ENCODE data around the gene CDH3.

The CDH3 gene

GRCh38 chr16:68644715-68645493, at the start of gene CDH3:
TSS of gene CDH3 (plus strand) at chr16:68645310. CDS start at chr16:68645380, 70 bp downstream.
- DNase-seq, result no peak

DNA sequence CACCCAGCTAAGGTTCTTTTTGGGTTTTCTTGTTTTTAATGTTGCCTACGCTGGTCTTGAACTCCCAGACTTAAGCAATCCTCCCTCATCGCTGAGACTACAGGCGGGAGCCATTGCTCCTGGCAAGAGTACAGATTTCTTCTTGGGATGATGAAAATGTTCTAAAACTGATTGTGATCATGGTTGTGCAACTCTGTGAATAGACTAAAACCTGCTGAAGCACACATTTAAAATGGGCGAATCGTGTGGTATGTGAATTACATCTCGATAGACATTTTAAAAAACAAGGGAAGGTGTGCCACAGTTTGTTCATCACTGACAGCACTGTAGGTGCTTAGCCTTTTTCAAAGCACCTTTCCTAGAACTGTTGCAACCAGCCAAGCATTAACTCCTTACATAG, 48.8 kb upstream of the CDH3 start:
- no peak for DNase-seq

DNA sequence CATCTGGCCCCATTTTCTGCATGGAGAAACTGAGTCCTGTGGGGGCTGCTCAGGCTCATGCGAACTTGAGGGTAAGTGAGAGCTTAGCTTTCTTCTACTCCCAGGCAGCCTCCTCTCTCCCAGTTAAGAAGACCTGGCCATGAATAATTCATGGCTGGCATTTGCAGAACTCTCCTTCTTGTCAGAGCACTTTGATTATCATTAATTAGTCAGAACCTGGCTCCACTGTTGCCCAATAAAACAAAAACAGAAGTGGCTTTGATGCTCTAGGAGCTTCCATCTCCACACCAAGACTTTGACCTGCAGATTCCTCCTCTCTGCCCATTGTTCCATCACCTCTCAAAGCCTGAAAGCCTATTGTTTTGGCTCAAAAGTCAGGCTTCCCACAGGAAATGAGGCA, 45.5 kb upstream of the CDH3 start:
- no peak for DNase-seq

GRCh38 chr16:68605746-68606145, 39.4 kb upstream of the CDH3 start:
- no peak for DNase-seq

- no peak for DNase-seq
Observed at GRCh38 chr16:68607443-68607842, 37.7 kb upstream of the CDH3 start.

GRCh38 chr16:68608330-68608729, 36.8 kb upstream of the CDH3 start:
- no peak for DNase-seq

GRCh38 chr16:68612996-68613395, 32.1 kb upstream of the CDH3 start:
- no peak for DNase-seq

GRCh38 chr16:68617734-68618133, 27.4 kb upstream of the CDH3 start:
- DNase-seq, result no peak

DNA sequence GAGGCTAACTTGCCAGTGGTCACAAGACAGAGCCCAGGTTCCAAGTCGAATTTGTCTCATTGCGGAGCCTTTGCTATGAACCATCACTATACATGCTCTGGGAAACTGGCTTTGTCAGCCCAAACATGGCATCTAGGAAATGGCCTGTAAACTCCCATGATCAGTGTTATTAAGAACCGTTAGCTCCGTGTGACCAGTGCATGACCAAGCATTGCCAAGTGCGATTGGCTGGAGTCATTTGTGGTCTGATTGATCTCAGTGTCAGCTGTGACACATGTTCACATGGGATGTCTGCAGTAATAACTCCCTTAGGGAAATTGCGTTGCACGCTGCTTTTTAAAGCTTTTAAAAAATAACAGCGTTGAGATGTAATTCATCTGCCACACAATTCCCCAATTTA, 18.6 kb upstream of the CDH3 start:
- no peak for DNase-seq

- DNase-seq, result no peak
Observed at GRCh38 chr16:68627951-68628425, 17.1 kb upstream of the CDH3 start.

DNA sequence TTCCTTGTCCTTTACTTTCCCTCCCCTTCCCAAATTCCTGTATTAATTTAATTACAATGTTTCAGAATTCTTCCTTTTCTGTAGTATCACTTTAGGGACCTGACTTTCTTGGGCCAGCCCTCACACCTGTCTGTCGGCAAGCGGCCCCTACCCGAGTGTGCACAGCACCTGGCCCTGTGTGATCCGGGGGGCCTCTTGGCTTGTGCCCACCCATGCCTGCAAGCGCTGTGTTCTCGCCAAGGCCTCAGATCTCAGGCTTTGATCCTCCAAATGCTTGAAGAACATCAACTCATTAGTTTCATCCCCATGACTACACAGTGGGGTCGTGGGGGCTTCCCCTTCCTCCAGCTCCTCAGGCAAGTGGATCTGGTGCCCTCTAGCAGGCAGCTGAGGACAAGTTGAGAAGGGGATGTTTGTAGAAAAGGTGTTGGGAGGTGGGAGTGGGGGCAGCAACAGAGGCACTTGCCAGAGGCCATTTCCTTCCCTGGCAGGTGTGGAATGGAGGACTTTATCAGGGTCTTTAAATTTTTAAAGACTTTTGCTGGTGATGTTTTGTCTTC, 15.7 kb upstream of the CDH3 start:
- no peak for DNase-seq

GRCh38 chr16:68636064-68636560, 9.0 kb upstream of the CDH3 start:
- DNase-seq, result no peak

DNA sequence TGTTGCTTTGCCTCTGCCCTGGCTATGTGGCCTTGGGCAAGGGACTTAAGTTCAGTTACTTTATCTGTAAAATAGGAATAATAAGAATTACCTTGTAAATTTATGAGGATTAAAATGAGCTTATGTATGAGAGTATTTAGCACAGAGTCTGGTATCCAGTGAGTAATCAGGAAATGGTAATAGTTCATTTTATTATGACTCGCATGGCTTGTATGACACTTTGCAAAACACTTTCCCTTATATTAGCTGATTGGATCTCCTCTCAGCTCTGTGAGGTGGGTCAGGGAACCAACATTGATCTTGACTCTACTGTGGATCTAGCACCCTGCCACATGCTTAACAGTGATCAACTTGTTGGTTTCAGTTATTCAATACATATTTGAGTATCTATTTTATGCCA, 8.3 kb upstream of the CDH3 start:
- no peak for DNase-seq

DNA sequence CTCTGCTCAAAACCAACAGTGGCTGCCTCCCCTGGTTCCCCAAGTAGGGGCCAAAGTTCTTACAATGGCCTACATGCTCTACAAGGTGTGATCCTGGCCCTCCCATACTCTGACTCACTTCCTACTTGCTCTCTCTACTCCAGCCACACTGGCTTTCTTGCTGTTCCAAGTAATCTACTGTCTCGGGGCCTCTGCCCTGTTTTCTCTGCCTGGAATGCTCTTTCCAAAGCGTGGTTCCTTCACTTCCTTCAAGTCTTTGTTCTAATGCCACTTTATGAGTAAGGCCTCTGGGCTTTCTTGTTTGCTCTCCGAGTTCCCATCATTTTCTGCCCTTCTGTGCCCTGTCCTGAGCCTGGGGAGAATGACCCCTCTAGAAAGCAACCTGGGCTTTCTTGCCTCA, 4.1 kb upstream of the CDH3 start:
- no peak for DNase-seq

DNA sequence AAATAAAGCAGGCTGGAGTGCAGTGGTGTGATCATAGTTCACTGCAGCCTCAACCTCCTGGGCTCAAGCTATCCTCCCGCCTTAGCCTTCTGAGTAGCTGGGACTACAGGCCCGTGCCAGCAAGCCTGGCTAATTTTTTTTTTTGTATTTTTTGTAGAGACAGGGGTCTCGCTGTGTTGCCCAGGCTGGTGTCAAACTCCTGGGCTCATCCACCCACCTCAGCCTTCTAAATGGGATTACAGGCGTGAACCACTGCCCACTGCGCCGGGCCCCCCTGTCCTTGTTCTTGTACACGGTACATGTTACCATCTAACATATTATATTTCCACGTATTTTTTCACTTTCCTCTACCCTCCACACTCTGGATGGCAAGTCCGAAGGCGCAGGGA, 3.1 kb upstream of the CDH3 start:
- DNase-seq, result no peak

GRCh38 chr16:68642436-68643101, 2.5 kb upstream of the CDH3 start:
- DNase-seq, result no peak

DNA sequence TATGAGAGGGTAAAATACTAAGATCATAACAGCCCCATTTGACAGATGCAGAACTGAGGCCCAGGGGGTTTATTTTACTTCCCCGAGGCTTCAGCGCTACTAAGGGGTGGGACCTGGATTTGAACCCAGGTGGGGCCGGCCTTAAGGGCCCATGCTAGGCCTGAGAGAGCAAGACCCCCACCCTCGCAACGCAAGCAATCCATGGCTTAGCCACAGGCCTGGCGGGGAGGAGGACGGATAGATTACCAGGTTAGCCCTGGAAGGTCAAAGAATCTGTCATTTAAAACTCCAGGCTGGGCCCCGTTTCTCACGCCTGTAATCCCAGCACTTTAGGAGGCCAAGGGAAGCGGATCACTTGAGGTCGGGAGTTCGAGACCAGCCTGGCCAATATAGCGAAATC, 1.9 kb upstream of the CDH3 start:
- no peak for DNase-seq

GRCh38 chr16:68643847-68644246, 1.3 kb upstream of the CDH3 start:
- no peak for DNase-seq

DNA sequence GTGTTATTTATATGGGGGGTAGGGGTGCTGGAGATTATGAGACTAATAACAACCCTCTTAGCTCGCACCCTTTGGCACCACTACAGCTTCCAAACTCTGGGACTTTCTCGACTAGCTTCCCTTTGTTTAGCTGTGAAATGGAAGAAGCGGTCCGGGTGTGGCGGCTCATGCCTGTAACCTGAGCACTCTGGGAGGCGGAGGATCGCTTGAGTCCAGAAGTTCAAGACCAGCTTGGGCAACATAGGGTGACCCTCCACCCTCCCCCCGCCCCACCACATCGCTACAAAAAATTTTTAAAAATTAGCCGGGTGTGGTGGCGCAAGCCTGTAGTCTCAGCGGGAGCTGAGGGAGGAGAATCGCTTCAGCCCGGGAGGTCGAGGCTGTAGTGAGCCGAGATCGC, 814 bp upstream of the CDH3 start:
- DNase-seq, result no peak

DNA sequence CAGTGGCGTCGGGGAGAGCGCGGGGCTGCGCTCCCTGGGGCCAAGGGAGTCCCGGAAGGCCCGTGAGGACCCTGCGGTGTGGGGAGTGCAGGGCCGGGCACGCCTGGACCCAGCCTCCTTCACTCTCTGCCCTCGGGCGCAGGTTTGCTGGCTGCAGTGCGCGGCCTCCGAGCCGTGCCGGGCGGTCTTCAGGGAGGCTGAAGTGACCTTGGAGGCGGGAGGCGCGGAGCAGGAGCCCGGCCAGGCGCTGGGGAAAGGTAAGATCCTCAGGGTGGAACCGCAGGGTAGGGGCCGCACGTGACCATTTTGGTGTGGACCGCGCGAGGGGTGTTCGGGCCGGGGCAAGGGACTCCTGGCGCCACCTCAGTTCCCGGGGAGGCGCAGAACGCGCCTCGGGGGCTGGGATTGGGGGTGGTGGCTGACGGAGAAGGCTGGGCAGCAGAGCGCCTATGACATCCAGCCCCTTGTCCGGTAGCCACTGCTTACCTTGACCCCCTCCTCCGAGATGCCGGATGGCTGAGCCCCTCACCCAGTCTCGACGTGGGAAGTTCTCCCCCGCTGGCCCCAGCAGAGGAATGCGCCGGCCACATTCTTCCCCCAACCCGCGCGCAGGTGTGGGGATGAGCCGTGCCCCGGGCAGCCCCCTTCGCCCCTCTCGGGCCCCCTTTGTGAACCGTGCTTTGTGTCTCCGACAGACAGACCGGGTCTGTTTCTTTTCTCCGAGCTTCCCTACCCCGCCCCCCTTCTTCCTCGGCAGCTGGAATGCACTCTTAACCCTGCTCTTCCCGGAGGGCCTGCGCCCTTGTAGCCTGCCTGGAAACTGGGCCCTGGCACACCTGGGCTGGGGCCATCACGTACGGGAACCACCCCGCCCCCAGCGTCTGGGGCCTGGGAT, 631 bp downstream of the CDH3 start:
- DNase-seq, result no peak

- DNase-seq, result no peak
Observed at GRCh38 chr16:68646953-68647659, 2.0 kb downstream of the CDH3 start.

- DNase-seq, result no peak
Observed at GRCh38 chr16:68651136-68651535, 6.0 kb downstream of the CDH3 start.
